ENCODE measurements around the gene DCXR.

DNA sequence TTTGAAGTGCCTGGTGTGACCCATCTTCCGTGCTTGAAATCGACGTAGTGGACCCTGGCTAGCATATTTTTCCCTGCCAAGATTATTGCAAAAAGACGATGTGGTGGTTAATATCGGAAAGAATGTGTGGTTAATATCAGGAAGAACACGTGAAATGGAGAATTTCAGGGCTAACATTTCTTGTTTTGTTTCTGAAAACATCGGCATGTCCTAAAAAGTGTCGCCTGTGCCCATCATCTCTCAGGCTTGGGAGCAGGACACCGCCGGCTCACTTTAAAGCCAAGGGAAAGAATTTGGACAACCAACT is 345 bp upstream of the DCXR start:
- TF ChIP-seq, protein P1, sequence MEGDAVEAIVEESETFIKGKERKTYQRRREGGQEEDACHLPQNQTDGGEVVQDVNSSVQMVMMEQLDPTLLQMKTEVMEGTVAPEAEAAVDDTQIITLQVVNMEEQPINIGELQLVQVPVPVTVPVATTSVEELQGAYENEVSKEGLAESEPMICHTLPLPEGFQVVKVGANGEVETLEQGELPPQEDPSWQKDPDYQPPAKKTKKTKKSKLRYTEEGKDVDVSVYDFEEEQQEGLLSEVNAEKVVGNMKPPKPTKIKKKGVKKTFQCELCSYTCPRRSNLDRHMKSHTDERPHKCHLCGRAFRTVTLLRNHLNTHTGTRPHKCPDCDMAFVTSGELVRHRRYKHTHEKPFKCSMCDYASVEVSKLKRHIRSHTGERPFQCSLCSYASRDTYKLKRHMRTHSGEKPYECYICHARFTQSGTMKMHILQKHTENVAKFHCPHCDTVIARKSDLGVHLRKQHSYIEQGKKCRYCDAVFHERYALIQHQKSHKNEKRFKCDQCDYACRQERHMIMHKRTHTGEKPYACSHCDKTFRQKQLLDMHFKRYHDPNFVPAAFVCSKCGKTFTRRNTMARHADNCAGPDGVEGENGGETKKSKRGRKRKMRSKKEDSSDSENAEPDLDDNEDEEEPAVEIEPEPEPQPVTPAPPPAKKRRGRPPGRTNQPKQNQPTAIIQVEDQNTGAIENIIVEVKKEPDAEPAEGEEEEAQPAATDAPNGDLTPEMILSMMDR (IDR thresholded peaks at IDR 0.05): no peak
- TF ChIP-seq POLR2A (IDR thresholded peaks at IDR 0.05): no peak

Measured in sigmoid colon (tissue), 3 donors.